C4-2B (cell line): ENCODE results near the gene C10orf90.

Experiments used
- ZFX ChIP-seq: fragments of 450-650 bp; IDR thresholded peaks from 2 replicates; pipeline ENCODE4 v1.6.1; 2017
- TF ChIP-seq, protein P1 (sequence below): fragments of 450-650 bp; conservative IDR thresholded peaks from 2 replicates; pipeline ENCODE4 v1.5.1; 2017; ENCODE audit warnings: mild to moderate bottlenecking

GRCh38 chr10:126646110-126646509 lies 24.4 kb downstream of the C10orf90 start:
- TF ChIP-seq, protein P1, sequence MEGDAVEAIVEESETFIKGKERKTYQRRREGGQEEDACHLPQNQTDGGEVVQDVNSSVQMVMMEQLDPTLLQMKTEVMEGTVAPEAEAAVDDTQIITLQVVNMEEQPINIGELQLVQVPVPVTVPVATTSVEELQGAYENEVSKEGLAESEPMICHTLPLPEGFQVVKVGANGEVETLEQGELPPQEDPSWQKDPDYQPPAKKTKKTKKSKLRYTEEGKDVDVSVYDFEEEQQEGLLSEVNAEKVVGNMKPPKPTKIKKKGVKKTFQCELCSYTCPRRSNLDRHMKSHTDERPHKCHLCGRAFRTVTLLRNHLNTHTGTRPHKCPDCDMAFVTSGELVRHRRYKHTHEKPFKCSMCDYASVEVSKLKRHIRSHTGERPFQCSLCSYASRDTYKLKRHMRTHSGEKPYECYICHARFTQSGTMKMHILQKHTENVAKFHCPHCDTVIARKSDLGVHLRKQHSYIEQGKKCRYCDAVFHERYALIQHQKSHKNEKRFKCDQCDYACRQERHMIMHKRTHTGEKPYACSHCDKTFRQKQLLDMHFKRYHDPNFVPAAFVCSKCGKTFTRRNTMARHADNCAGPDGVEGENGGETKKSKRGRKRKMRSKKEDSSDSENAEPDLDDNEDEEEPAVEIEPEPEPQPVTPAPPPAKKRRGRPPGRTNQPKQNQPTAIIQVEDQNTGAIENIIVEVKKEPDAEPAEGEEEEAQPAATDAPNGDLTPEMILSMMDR = no peak
- TF ChIP-seq ZFX = no peak
